Liver (tissue), 9 donors: ENCODE data around the gene NAA38. TPM values are rescaled to one million over a fixed set of nuclear protein-coding genes. Genes with fewer than 3 reads are reported as not detected.

ENCODE experiments used
- DNase-seq: peaks from one replicate; pipeline ENCODE4 v3.0.0-alpha.2; 2017; ENCODE audit warnings: low spot score
- H3K27ac ChIP-seq, 2 donors: one replicate each; pipeline ENCODE4 v1.7.0; 2013; ENCODE audit warnings: inconsistent platforms in 2 of 2, low read length in 2 of 2, control low read depth in 1 of 2, low read depth in 1 of 2, mild to moderate bottlenecking in 1 of 2
- H3K27me3 ChIP-seq, 4 donors: one replicate each; pipeline versions ENCODE4 v1.6.1 to v1.7.0; 2013; ENCODE audit warnings: low read length in 3 of 4, inconsistent platforms in 1 of 4, mild to moderate bottlenecking in 1 of 4, moderate library complexity in 1 of 4; ENCODE audit not compliant: control insufficient read depth in 4 of 4, insufficient read depth in 4 of 4
- H3K36me3 ChIP-seq, 4 donors: one replicate each; pipeline versions ENCODE4 v1.6.1 to v1.7.0; 2013; ENCODE audit warnings: low read length in 3 of 4, mild to moderate bottlenecking in 3 of 4, low read depth in 1 of 4, moderate library complexity in 1 of 4; ENCODE audit not compliant: control insufficient read depth in 4 of 4, insufficient read depth in 3 of 4
- H3K4me1 ChIP-seq, 4 donors: one replicate each; pipeline versions ENCODE4 v1.6.1 to v1.7.0; 2013; ENCODE audit warnings: low read length in 3 of 4, mild to moderate bottlenecking in 3 of 4, moderate library complexity in 1 of 4; ENCODE audit not compliant: control insufficient read depth in 4 of 4, insufficient read depth in 4 of 4
- H3K4me3 ChIP-seq, 3 donors: one replicate each; pipeline versions ENCODE4 v1.6.1 to v1.7.0; 2013; ENCODE audit warnings: low read length in 3 of 3, control low read depth in 1 of 3, low read depth in 1 of 3, mild to moderate bottlenecking in 1 of 3
- H3K9ac ChIP-seq, 2 donors: one replicate each; pipeline ENCODE4 v1.7.0; 2013; ENCODE audit warnings: low read length in 2 of 2, mild to moderate bottlenecking in 2 of 2, moderate library complexity in 2 of 2, control low read depth in 1 of 2, low read depth in 1 of 2
- H3K9me3 ChIP-seq, 4 donors: one replicate each; pipeline versions ENCODE4 v1.6.1 to v1.7.0; 2013; ENCODE audit warnings: low read length in 3 of 4; ENCODE audit not compliant: control insufficient read depth in 4 of 4
- EGR1 ChIP-seq, 2 donors: IDR thresholded peaks; 2 replicates each; pipeline ENCODE4 v1.6.1; 2016 to 2018; ENCODE audit warnings: antibody characterized with exemption in 2 of 2, low read depth in 2 of 2
- FOXA1 ChIP-seq: IDR thresholded peaks from 2 replicates; pipeline ENCODE4 v1.6.1; 2016; ENCODE audit warnings: antibody characterized with exemption
- FOXA2 ChIP-seq: IDR thresholded peaks from 2 replicates; pipeline ENCODE4 v1.6.1; 2016; ENCODE audit warnings: antibody characterized with exemption
- GABPA ChIP-seq, 2 donors: IDR thresholded peaks in 1 of 2; conservative IDR thresholded peaks in 1 of 2; 2 replicates each; pipeline ENCODE4 v1.6.1; 2016; ENCODE audit warnings: antibody characterized with exemption in 2 of 2, mild to moderate bottlenecking in 1 of 2, moderate library complexity in 1 of 2
- HNF4A ChIP-seq, 2 donors: conservative IDR thresholded peaks; 2 replicates each; pipeline ENCODE4 v1.6.1; 2016; ENCODE audit warnings: antibody characterized with exemption in 2 of 2, mild to moderate bottlenecking in 2 of 2
- HNF4G ChIP-seq: IDR thresholded peaks from 2 replicates; pipeline ENCODE4 v1.6.1; 2016; ENCODE audit warnings: antibody characterized with exemption
- JUND ChIP-seq, 2 donors: IDR thresholded peaks; 2 replicates each; pipeline ENCODE4 v1.6.1; 2016; ENCODE audit warnings: antibody characterized with exemption in 2 of 2
- NR2F2 ChIP-seq: IDR thresholded peaks from 2 replicates; pipeline ENCODE4 v1.6.1; 2016; ENCODE audit warnings: antibody characterized with exemption
- RAD21 ChIP-seq, 2 donors: IDR thresholded peaks; 2 replicates each; pipeline ENCODE4 v1.6.1; 2016; ENCODE audit warnings: antibody characterized with exemption in 2 of 2, mild to moderate bottlenecking in 2 of 2
- RXRA ChIP-seq, 2 donors: IDR thresholded peaks; 2 replicates each; pipeline ENCODE4 v1.6.1; 2017 to 2018; ENCODE audit warnings: antibody characterized with exemption in 2 of 2, mild to moderate bottlenecking in 1 of 2
- SP1 ChIP-seq: IDR thresholded peaks from 2 replicates; pipeline ENCODE4 v1.6.1; 2018; ENCODE audit warnings: antibody characterized with exemption, mild to moderate bottlenecking
- TAF1 ChIP-seq: conservative IDR thresholded peaks from 2 replicates; pipeline ENCODE4 v1.6.1; 2016; ENCODE audit warnings: antibody characterized with exemption, mild to moderate bottlenecking
- YY1 ChIP-seq: IDR thresholded peaks from 2 replicates; pipeline ENCODE4 v1.6.1; 2016; ENCODE audit warnings: antibody characterized with exemption, mild to moderate bottlenecking
- WGBS: extraction: QIAGEN DNeasy Blood & Tissue Kit; methylation state at CpG from one replicate; pipeline ENCODE4 v1.1.7; 2013; 5-methylcytosine and 5-hydroxymethylcytosine counted together
- polyA plus RNA-seq, 2 donors: library from polyadenylated mRNA; stranded (reverse) in 1 of 2; unstranded in 1 of 2; fragments of 200-250 nt in 1 of 2; fragments of >200 nt in 1 of 2; fragmentation: Nextera tagmentation in 1 of 2; extraction: Ambion mirVana in 1 of 2; gene quantifications; one replicate each; pipeline versions ENCODE4 v1.2.1 to v1.2.3, GENCODE V29; 2013 to 2015
- total RNA-seq, 2 donors: library from RNA; depleted of rRNA; stranded (reverse); fragments of >200 nt; gene quantifications; one replicate each; pipeline ENCODE4 v1.2.3, GENCODE V29; 2014
- TF ChIP-seq, protein P1 (sequence below): IDR thresholded peaks from 2 replicates; pipeline ENCODE4 v1.6.1; 2016; ENCODE audit warnings: antibody characterized with exemption
- TF ChIP-seq, protein P2 (sequence below): fragments of 150-350 bp; IDR thresholded peaks from 2 replicates; pipeline ENCODE4 v1.5.1; 2017; ENCODE audit warnings: improper control_type of control experiment, low read depth, low read length; ENCODE audit not compliant: missing input control
- TF ChIP-seq, protein P3 (sequence below): IDR thresholded peaks from 2 replicates; pipeline ENCODE4 v1.6.1; 2016; ENCODE audit warnings: antibody characterized with exemption, mild to moderate bottlenecking
- TF ChIP-seq, protein P4 (sequence below): IDR thresholded peaks from 2 replicates; pipeline ENCODE4 v1.6.1; 2016; ENCODE audit warnings: antibody characterized with exemption
- TF ChIP-seq, protein P5 (sequence below): IDR thresholded peaks from 2 replicates; pipeline ENCODE4 v1.6.1; 2016; ENCODE audit warnings: antibody characterized with exemption
- donor health status: healthy.
- donor health status: healthy.
- donor health status: healthy.
- donor health status: healthy.
- donor health status: healthy.

The NAA38 gene
- total and polyA plus RNA-seq, 4 donors: 24.3 to 118 (median 56.8) TPM

DNA sequence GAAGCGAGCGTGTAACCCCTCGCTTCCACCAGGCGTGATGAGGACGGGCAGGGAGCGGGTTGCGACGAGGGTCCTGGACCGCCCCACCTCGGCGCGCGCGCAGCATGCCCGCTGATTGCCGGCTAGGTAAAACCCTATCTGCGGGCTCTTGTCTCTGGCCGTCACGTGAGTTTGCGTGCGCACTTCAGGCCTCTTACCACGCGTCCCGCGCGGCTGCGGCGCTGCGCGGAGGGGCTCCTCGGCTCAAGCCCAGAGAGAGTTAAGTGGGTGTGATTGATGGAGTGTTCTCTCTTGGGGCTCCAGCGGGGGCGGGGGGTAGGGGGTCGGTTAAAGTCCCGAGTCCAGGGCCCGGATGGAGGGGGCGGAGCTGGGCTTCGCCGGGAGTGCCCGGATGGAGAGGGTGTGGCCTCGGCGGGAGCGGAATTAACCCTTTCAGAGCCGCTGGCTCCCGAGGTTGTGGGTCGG, 15.4 kb downstream of the NAA38 start:
- WGBS: under 1% methylated on average over 46 of the region's 46 CpGs
- peaks cover 2 to 59% (median 42%) of the 10 kb centered on the region in 4 donors for H3K4me1 ChIP-seq
- peak; percentile 92 for DNase-seq
- peak overlapping the region; percentile 66 to 94 (median 79) for H3K4me3 ChIP-seq
- TF ChIP-seq GABPA (IDR thresholded peaks at IDR 0.05 in 1 of 2, conservative IDR thresholded peaks at IDR 0.05 in 1 of 2): no peak
- TF ChIP-seq, protein P1, sequence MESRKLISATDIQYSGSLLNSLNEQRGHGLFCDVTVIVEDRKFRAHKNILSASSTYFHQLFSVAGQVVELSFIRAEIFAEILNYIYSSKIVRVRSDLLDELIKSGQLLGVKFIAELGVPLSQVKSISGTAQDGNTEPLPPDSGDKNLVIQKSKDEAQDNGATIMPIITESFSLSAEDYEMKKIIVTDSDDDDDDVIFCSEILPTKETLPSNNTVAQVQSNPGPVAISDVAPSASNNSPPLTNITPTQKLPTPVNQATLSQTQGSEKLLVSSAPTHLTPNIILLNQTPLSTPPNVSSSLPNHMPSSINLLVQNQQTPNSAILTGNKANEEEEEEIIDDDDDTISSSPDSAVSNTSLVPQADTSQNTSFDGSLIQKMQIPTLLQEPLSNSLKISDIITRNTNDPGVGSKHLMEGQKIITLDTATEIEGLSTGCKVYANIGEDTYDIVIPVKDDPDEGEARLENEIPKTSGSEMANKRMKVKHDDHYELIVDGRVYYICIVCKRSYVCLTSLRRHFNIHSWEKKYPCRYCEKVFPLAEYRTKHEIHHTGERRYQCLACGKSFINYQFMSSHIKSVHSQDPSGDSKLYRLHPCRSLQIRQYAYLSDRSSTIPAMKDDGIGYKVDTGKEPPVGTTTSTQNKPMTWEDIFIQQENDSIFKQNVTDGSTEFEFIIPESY: peak; percentile 29
- TF ChIP-seq RXRA (IDR thresholded peaks at IDR 0.05): peak in 1 of 2 donors; percentile 36
- TF ChIP-seq YY1: no peak
- peak; percentile 62 to 91 for TF ChIP-seq EGR1 (IDR thresholded peaks at IDR 0.05; ENCODE audit: low read depth in 2 of 2)
- peak; percentile 62 for TF ChIP-seq SP1
- TF ChIP-seq, protein P2, sequence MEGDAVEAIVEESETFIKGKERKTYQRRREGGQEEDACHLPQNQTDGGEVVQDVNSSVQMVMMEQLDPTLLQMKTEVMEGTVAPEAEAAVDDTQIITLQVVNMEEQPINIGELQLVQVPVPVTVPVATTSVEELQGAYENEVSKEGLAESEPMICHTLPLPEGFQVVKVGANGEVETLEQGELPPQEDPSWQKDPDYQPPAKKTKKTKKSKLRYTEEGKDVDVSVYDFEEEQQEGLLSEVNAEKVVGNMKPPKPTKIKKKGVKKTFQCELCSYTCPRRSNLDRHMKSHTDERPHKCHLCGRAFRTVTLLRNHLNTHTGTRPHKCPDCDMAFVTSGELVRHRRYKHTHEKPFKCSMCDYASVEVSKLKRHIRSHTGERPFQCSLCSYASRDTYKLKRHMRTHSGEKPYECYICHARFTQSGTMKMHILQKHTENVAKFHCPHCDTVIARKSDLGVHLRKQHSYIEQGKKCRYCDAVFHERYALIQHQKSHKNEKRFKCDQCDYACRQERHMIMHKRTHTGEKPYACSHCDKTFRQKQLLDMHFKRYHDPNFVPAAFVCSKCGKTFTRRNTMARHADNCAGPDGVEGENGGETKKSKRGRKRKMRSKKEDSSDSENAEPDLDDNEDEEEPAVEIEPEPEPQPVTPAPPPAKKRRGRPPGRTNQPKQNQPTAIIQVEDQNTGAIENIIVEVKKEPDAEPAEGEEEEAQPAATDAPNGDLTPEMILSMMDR: peak; percentile 1
- TF ChIP-seq NR2F2: no peak
- TF ChIP-seq, protein P3, sequence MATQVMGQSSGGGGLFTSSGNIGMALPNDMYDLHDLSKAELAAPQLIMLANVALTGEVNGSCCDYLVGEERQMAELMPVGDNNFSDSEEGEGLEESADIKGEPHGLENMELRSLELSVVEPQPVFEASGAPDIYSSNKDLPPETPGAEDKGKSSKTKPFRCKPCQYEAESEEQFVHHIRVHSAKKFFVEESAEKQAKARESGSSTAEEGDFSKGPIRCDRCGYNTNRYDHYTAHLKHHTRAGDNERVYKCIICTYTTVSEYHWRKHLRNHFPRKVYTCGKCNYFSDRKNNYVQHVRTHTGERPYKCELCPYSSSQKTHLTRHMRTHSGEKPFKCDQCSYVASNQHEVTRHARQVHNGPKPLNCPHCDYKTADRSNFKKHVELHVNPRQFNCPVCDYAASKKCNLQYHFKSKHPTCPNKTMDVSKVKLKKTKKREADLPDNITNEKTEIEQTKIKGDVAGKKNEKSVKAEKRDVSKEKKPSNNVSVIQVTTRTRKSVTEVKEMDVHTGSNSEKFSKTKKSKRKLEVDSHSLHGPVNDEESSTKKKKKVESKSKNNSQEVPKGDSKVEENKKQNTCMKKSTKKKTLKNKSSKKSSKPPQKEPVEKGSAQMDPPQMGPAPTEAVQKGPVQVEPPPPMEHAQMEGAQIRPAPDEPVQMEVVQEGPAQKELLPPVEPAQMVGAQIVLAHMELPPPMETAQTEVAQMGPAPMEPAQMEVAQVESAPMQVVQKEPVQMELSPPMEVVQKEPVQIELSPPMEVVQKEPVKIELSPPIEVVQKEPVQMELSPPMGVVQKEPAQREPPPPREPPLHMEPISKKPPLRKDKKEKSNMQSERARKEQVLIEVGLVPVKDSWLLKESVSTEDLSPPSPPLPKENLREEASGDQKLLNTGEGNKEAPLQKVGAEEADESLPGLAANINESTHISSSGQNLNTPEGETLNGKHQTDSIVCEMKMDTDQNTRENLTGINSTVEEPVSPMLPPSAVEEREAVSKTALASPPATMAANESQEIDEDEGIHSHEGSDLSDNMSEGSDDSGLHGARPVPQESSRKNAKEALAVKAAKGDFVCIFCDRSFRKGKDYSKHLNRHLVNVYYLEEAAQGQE: peak; percentile 22
- no peak for TF ChIP-seq TAF1
- TF ChIP-seq, protein P4, sequence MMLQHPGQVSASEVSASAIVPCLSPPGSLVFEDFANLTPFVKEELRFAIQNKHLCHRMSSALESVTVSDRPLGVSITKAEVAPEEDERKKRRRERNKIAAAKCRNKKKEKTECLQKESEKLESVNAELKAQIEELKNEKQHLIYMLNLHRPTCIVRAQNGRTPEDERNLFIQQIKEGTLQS: no peak
- no peak for TF ChIP-seq JUND (IDR thresholded peaks at IDR 0.05)
- no peak for TF ChIP-seq RAD21 (IDR thresholded peaks at IDR 0.05)
- no peak for TF ChIP-seq FOXA2
- TF ChIP-seq FOXA1: no peak
- TF ChIP-seq, protein P5, sequence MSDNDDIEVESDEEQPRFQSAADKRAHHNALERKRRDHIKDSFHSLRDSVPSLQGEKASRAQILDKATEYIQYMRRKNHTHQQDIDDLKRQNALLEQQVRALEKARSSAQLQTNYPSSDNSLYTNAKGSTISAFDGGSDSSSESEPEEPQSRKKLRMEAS: peak; percentile 63
- TF ChIP-seq HNF4A (conservative IDR thresholded peaks at IDR 0.05): peak; percentile 67 to 78
- TF ChIP-seq HNF4G: no peak
- peak overlapping the region; percentile 96 to 100 for H3K9ac ChIP-seq
- no peaks in the 10 kb centered on the region for H3K9me3 ChIP-seq
- no peaks in the 10 kb centered on the region for H3K27me3 ChIP-seq
- peaks cover 0 to 7% (median 3%) of the 10 kb centered on the region in 4 donors for H3K36me3 ChIP-seq
- peak overlapping the region; percentile 99 to 100 for H3K27ac ChIP-seq
